ENCODE data around the gene HRK. TPM values are rescaled to one million over a fixed set of nuclear protein-coding genes. Genes with fewer than 3 reads are reported as not detected.

HRK gene
- total and polyA plus RNA-seq, 10 of the 15 experiments (the other 5 are each of a cell fraction or from before 2014, with no cell fraction given) = not detected

DNA sequence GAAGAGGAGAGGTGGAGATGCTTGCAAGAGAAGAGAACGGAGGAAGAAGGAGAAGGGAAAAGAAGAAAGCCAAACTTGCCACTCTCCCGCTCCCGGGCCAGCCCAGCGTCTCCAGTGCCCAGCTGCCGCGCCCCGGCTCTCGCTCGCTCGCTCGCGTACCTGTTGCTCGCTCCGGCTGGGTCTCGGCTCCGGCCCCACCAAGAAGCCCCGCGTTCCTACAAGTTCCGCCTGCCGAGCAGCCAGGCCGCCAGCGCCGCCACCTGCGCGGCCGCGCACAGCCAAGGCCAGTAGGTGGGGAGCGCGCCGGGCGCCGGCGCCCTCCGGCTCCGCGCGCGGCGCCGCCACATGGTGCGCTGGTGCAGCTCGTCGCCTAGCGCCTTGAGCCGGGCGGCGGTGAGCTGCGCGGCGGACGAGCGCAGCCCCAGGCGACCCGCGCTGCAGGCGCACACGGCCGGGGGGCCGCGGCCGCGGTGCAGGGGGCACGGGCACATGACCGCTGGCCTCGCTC, 370 bp downstream of the HRK start (continued):
- TF ChIP-seq, protein P1, sequence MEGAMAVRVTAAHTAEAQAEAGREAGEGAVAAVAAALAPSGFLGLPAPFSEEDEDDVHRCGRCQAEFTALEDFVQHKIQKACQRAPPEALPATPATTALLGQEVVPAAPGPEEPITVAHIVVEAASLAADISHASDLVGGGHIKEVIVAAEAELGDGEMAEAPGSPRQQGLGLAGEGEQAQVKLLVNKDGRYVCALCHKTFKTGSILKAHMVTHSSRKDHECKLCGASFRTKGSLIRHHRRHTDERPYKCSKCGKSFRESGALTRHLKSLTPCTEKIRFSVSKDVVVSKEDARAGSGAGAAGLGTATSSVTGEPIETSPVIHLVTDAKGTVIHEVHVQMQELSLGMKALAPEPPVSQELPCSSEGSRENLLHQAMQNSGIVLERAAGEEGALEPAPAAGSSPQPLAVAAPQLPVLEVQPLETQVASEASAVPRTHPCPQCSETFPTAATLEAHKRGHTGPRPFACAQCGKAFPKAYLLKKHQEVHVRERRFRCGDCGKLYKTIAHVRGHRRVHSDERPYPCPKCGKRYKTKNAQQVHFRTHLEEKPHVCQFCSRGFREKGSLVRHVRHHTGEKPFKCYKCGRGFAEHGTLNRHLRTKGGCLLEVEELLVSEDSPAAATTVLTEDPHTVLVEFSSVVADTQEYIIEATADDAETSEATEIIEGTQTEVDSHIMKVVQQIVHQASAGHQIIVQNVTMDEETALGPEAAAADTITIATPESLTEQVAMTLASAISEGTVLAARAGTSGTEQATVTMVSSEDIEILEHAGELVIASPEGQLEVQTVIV (IDR thresholded peaks at IDR 0.05; ENCODE audit: borderline replicate concordance, partially characterized antibody) = no peak
- TF ChIP-seq TBL1XR1 (IDR thresholded peaks at IDR 0.05; ENCODE audit: low read depth, low read length) (no peak), FOS (IDR thresholded peaks at IDR 0.05; ENCODE audit: borderline replicate concordance, extremely low read depth, insufficient read length) (no peak)

DNA sequence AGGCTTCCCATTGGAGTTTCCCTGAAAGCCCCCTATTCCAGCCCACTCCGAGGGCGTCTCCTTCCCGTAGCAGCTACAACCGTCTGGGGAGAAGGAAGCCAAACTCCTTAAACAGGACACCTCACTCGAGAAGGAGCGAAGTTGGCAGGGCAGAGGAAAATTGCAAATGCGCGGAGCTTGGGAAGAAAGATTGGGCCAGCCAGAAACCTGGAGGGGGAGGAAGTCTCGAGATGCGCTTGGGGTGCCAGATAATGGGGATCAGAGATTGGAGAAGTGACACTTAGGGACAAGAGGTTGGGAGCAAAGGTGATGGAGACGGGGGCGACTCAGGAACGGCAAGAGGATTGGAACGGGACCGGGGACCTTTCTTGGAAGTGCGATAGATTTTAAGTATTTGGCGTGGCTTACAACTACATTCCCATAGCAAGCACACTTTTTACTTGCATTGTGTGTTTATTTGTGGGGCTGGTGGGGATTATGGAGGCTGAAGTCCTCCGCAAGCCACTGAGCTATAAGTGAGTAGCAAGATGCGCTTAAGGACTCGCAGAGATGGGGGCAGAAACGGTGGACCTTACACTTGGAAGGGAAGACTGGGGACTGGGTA, 926 bp downstream of the HRK start:
- BruUV-seq (replicated peaks) = no TSS peak
- SMC1A ChIA-PET (ENCODE audit: uncharacterized antibody, unreplicated experiment) = no interaction called here
- intact Hi-C loops (cut with micrococcal nuclease; ENCODE audit: unreplicated experiment) (loop anchor here (10.0 kb wide), 1 partner anchor 146 kb away; the partner anchor contains the start of genes RNFT2 and SPRING1), in situ Hi-C loops (cut with MboI) (no loop called here)
- Histone ChIP-seq H2AFZ (ENCODE audit: control insufficient read depth, low read depth, low read length) (no peak overlapping the region), H3K4me1 (ENCODE audit: control insufficient read depth, insufficient read depth, low read length) (no peaks in the 10 kb centered on the region; the same call in 1 of the 2 replicates), H4K20me1 (ENCODE audit: control insufficient read depth, insufficient read depth) (no peaks in the 10 kb centered on the region), H3K79me2 (ENCODE audit: control insufficient read depth, insufficient read depth, low read length) (no peaks in the 10 kb centered on the region), H3K27ac (ENCODE audit: control insufficient read depth, insufficient read depth) (no peak overlapping the region), H3K4me2 (ENCODE audit: control insufficient read depth, insufficient read depth) (peak overlapping the region; percentile 26; the same call in 1 of the 2 replicates), H3K9me3 (replicated peaks; ENCODE audit: control insufficient read depth, insufficient read depth, low read length) (no peaks in the 10 kb centered on the region), H3K36me3 (ENCODE audit: control insufficient read depth in 2 of 2, insufficient read depth in 2 of 2, low read length in 1 of 2) (no peaks in the 10 kb centered on the region), H3K9ac (ENCODE audit: control insufficient read depth, insufficient read depth, low read length) (no peak overlapping the region), H3K27me3 (replicated peaks in 1 of 2; ENCODE audit: control insufficient read depth in 2 of 2, insufficient read depth in 2 of 2, low read length in 1 of 2) (peaks cover 22 to 25% of the 10 kb centered on the region in 2 experiments), H3K4me3 (no peak overlapping the region)
- no peak for FAIRE-seq
- ATAC-seq = no peak
- 19% methylated on average over 21 of the region's 21 CpGs for WGBS (ENCODE audit: insufficient coverage, insufficient replicate concordance, low lambda C conversion rate, missing lambda C conversion rate)
- RAD21 ChIA-PET (ENCODE audit: unreplicated experiment) = no interaction called here
- POLR2A ChIA-PET = no interaction called here
- no peak for DNase-seq (ENCODE audit: low read depth, low spot score)
- 0 out of 2 replicates have a peak, but pooled peaks have one; percentile 28 for TF ChIP-seq EZH2 (IDR thresholded peaks at IDR 0.05; ENCODE audit: borderline replicate concordance, control insufficient read depth, low read depth, low read length)
- no peak for TF ChIP-seq ZNF622 (IDR thresholded peaks at IDR 0.05)
- CTCF ChIA-PET = no interaction called here

Data from GM12878 (cell line).